Measurements from ENCODE around the gene GPR101. TPM values are rescaled to one million over a fixed set of nuclear protein-coding genes. Genes with fewer than 3 reads are reported as not detected.
A peak's percentile ranks its signal among the peaks of the same experiment; 100 is the strongest.

The GPR101 gene
- total RNA-seq, 2 donors from 2014 or later, result not detected

GRCh38 chrX:137058339-137059127 lies 24.7 kb upstream of the GPR101 start:
- Histone ChIP-seq H3K4me3 (ENCODE audit: low read length) (no peak overlapping the region), H3K27ac (ENCODE audit: low read depth, low read length) (no peak overlapping the region), H3K4me1 (ENCODE audit: control insufficient read depth, insufficient read depth, low read length) (no peaks in the 10 kb centered on the region), H3K9ac (ENCODE audit: extremely low read depth, low read length, poor library complexity, severe bottlenecking) (no peak overlapping the region), H3K27me3 (ENCODE audit: control insufficient read depth, insufficient read depth, low read length, poor library complexity, severe bottlenecking) (peaks cover 32% of the 10 kb centered on the region), H3K36me3 (ENCODE audit: control insufficient read depth, insufficient read depth, low read length) (no peaks in the 10 kb centered on the region), H3K9me3 (ENCODE audit: control insufficient read depth, low read length) (no peaks in the 10 kb centered on the region)
- DNase-seq, result no peak
- Mint-ChIP-seq H3K9me3 (peaks cover 34% of the 10 kb centered on the region), H3K27me3 (ENCODE audit: insufficient read depth) (peaks cover 33% of the 10 kb centered on the region), H3K4me3 (no peak overlapping the region), H3K27ac (no peak overlapping the region), H3K4me1 (no peaks in the 10 kb centered on the region), H3K36me3 (ENCODE audit: low read depth) (no peaks in the 10 kb centered on the region)
- no peak for TF ChIP-seq CTCF (conservative IDR thresholded peaks at IDR 0.05)
- 86% methylated on average over 1 of the region's 2 CpGs; no CpG with 5 or more reads in 1 of the 2 experiments for WGBS, 2 experiments (ENCODE audit: insufficient coverage in 1 of 2, insufficient read length in 1 of 2)

- Mint-ChIP-seq H3K9me3 (peaks cover 43% of the 10 kb centered on the region), H3K27me3 (ENCODE audit: insufficient read depth) (peaks cover 86% of the 10 kb centered on the region), H3K36me3 (ENCODE audit: low read depth) (no peaks in the 10 kb centered on the region), H3K4me1 (peaks cover 2% of the 10 kb centered on the region), H3K27ac (no peak overlapping the region), H3K4me3 (peak overlapping the region; percentile 61)
- Histone ChIP-seq H3K9me3 (ENCODE audit: control insufficient read depth, low read length) (no peaks in the 10 kb centered on the region), H3K27me3 (ENCODE audit: control insufficient read depth, insufficient read depth, low read length, poor library complexity, severe bottlenecking) (peaks cover 72% of the 10 kb centered on the region), H3K4me1 (ENCODE audit: control insufficient read depth, insufficient read depth, low read length) (no peaks in the 10 kb centered on the region), H3K27ac (ENCODE audit: low read depth, low read length) (no peak overlapping the region), H3K9ac (ENCODE audit: extremely low read depth, low read length, poor library complexity, severe bottlenecking) (no peak overlapping the region), H3K4me3 (ENCODE audit: low read length) (peak overlapping the region; percentile 77), H3K36me3 (ENCODE audit: control insufficient read depth, insufficient read depth, low read length) (no peaks in the 10 kb centered on the region)
- WGBS, 2 experiments (ENCODE audit: insufficient coverage in 1 of 2, insufficient read length in 1 of 2), result 7 to 60% methylated on average over 1 to 28 of the region's 37 CpGs
- no peak for TF ChIP-seq CTCF (conservative IDR thresholded peaks at IDR 0.05)
- peak; percentile 65 for DNase-seq
These were observed 18.9 kb upstream of the GPR101 start for GRCh38 chrX:137052643-137053235.

- peak; percentile 87 for TF ChIP-seq CTCF (conservative IDR thresholded peaks at IDR 0.05)
- 5% methylated on average over 25 of the region's 37 CpGs; no CpG with 5 or more reads in 1 of the 2 experiments for WGBS, 2 experiments (ENCODE audit: insufficient coverage in 1 of 2, insufficient read length in 1 of 2)
- Mint-ChIP-seq H3K36me3 (ENCODE audit: low read depth) (no peaks in the 10 kb centered on the region), H3K27me3 (ENCODE audit: insufficient read depth) (peaks cover 88% of the 10 kb centered on the region), H3K9me3 (peaks cover 42% of the 10 kb centered on the region), H3K4me3 (peak overlapping the region; percentile 61), H3K27ac (no peak overlapping the region), H3K4me1 (peaks cover 2% of the 10 kb centered on the region)
- H3K4me1 ChIP-seq (ENCODE audit: control insufficient read depth, insufficient read depth, low read length), result no peaks in the 10 kb centered on the region
- H3K4me3 ChIP-seq (ENCODE audit: low read length), result peak overlapping the region; percentile 77
- H3K36me3 ChIP-seq (ENCODE audit: control insufficient read depth, insufficient read depth, low read length), result no peaks in the 10 kb centered on the region
- no peak overlapping the region for H3K9ac ChIP-seq (ENCODE audit: extremely low read depth, low read length, poor library complexity, severe bottlenecking)
- peaks cover 72% of the 10 kb centered on the region for H3K27me3 ChIP-seq (ENCODE audit: control insufficient read depth, insufficient read depth, low read length, poor library complexity, severe bottlenecking)
- no peaks in the 10 kb centered on the region for H3K9me3 ChIP-seq (ENCODE audit: control insufficient read depth, low read length)
- DNase-seq, result peak; percentile 91
- no peak overlapping the region for H3K27ac ChIP-seq (ENCODE audit: low read depth, low read length)
These were observed 18.3 kb upstream of the GPR101 start for GRCh38 chrX:137051978-137052642.

Data from endodermal cell (in vitro differentiated cells).